Karpas-422 (cell line): ENCODE data around the gene CCR7. TPM values are rescaled to one million over a fixed set of nuclear protein-coding genes. Genes with fewer than 3 reads are reported as not detected.

Experiments used
- DNase-seq: peaks from one replicate; pipeline ENCODE4 v3.0.0-alpha.2; 2015
- H2AFZ ChIP-seq: fragments of 200-600 bp; sonication (generic); 2 replicates; pipeline ENCODE4 v1.6.1; 2014; ENCODE audit warnings: antibody characterized with exemption, low read length, mixed read lengths
- H3K27ac ChIP-seq: fragments of 200-600 bp; sonication (generic); 2 replicates; pipeline ENCODE4 v1.5.1; 2014; ENCODE audit warnings: mild to moderate bottlenecking, low read length, moderate library complexity
- H3K27me3 ChIP-seq: fragments of 200-600 bp; sonication (generic); 2 replicates; pipeline ENCODE4 v1.6.1; 2014; ENCODE audit warnings: low read length, mixed read lengths
- H3K36me3 ChIP-seq: fragments of 200-600 bp; sonication (generic); 2 replicates; pipeline ENCODE4 v1.6.1; 2014; ENCODE audit warnings: low read length, mixed read lengths; ENCODE audit not compliant: insufficient read depth
- H3K4me1 ChIP-seq: fragments of 200-600 bp; sonication (generic); 2 replicates; pipeline ENCODE4 v1.6.1; 2014; ENCODE audit warnings: mild to moderate bottlenecking, low read length, mixed read lengths
- H3K4me2 ChIP-seq: fragments of 200-600 bp; sonication (generic); 2 replicates; pipeline ENCODE4 v1.6.1; 2014; ENCODE audit warnings: low read length, low read depth, mild to moderate bottlenecking; ENCODE audit not compliant: poor library complexity, severe bottlenecking
- H3K4me3 ChIP-seq: fragments of 200-600 bp; sonication (generic); 2 replicates; pipeline ENCODE4 v1.5.1; 2014; ENCODE audit warnings: mild to moderate bottlenecking, antibody characterized with exemption, low read length, mixed read lengths
- H3K79me2 ChIP-seq: fragments of 200-600 bp; sonication (generic); 2 replicates; pipeline ENCODE4 v1.6.1; 2014; ENCODE audit warnings: mild to moderate bottlenecking, low read length, mixed read lengths
- H3K9ac ChIP-seq: fragments of 200-600 bp; sonication (generic); 2 replicates; pipeline ENCODE4 v1.6.0; 2014; ENCODE audit warnings: low read length
- H3K9me2 ChIP-seq: fragments of 200-600 bp; sonication (generic), shearing (Covaris generic); replicated peaks from 2 replicates; pipeline ENCODE4 v1.6.0; 2014; ENCODE audit warnings: mild to moderate bottlenecking, low read length, moderate library complexity; ENCODE audit not compliant: insufficient read depth
- H3K9me3 ChIP-seq: fragments of 300-700, 200-600 bp; sonication (generic); 2 replicates; pipeline ENCODE4 v1.6.1; 2014; ENCODE audit warnings: low read length, mixed read lengths
- H4K20me1 ChIP-seq: fragments of 200-600 bp; sonication (generic); 2 replicates; pipeline ENCODE4 v1.6.1; 2014; ENCODE audit warnings: mild to moderate bottlenecking, antibody characterized with exemption, low read length, low read depth; ENCODE audit not compliant: insufficient read depth
- total RNA-seq: library from RNA; depleted of rRNA; stranded (reverse); fragments of >200 nt; shearing (Covaris generic); gene quantifications from 2 replicates; pipeline ENCODE4 v1.2.3, GENCODE V29; 2014; ENCODE audit warnings: low replicate concordance

Gene CCR7
- total RNA-seq, 1 experiment from 2014 or later = not detected

DNA sequence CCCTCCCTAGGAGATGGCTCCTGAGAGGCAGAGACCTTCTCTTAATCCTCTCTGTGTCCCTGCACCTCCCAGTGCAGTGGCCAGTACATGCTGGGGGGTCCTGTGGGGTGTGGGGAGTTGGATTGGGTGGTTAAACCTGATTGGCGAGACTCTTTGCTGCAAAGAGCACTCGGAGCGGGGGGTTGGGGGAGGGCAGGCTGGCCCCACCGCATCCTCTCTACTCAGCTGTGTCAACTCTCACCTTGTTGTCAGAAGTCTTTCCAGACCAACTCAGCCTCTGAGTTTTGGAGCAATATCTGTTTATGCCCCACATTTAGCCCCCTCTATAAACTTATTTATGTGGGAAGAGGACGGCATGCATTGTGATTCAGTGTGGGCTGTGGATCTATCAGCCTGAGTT, 42.4 kb upstream of the CCR7 start:
- Histone ChIP-seq H2AFZ (no peak overlapping the region), H3K9ac (no peak overlapping the region), H3K4me3 (no peak overlapping the region), H3K79me2 (no peaks in the 10 kb centered on the region), H3K4me1 (no peaks in the 10 kb centered on the region), H3K36me3 (no peaks in the 10 kb centered on the region), H4K20me1 (no peaks in the 10 kb centered on the region), H3K27me3 (no peaks in the 10 kb centered on the region), H3K27ac (no peak overlapping the region), H3K4me2 (no peak overlapping the region), H3K9me2 (no peaks in the 10 kb centered on the region), H3K9me3 (no peaks in the 10 kb centered on the region)
- no peak for DNase-seq

DNA sequence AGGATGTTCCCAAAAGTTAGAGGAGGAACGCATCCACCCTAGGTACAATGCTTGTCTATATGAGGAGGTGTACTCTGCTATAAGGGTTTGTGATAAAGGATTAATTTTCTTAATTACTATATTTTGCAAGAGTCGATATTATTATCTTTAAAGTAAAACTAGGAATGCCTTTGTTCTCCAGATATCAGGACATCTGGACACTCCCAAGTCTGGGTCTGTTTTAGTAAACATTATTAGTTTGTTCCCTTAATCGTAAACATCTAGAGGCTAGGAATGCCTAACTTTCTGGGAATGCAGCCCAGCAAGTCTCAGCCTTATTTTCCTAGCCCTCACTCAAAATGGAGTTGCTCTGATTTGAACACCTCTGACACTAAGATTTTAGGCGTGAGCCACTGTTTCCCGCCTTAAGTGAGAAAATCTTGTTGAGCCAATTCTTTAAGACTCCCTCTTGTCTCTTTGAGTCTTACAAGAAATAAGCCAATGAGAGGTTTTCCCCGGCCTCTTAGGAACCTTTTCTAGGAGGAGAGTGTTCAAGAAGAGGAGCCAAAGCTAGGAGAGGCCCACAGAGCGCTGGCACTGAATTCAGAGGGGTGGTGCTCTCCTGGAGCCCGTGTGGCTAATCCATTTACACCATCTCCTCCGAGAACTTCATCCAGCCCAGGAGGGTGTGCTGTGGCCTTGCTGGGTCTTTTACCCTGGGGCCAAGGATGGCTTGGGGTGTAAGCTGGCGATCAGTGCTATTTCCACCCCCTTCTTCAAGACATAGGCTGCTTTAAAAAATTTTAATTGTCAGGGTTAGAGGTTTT, 41.5 kb upstream of the CCR7 start:
- no peaks in the 10 kb centered on the region for H3K27me3 ChIP-seq
- no peaks in the 10 kb centered on the region for H3K79me2 ChIP-seq
- H3K4me3 ChIP-seq = no peak overlapping the region
- no peaks in the 10 kb centered on the region for H3K4me1 ChIP-seq
- no peak for DNase-seq
- no peaks in the 10 kb centered on the region for H3K36me3 ChIP-seq
- H3K4me2 ChIP-seq = no peak overlapping the region
- no peak overlapping the region for H2AFZ ChIP-seq
- no peaks in the 10 kb centered on the region for H4K20me1 ChIP-seq
- no peak overlapping the region for H3K27ac ChIP-seq
- no peaks in the 10 kb centered on the region for H3K9me3 ChIP-seq
- H3K9ac ChIP-seq = no peak overlapping the region
- H3K9me2 ChIP-seq = no peaks in the 10 kb centered on the region

DNA sequence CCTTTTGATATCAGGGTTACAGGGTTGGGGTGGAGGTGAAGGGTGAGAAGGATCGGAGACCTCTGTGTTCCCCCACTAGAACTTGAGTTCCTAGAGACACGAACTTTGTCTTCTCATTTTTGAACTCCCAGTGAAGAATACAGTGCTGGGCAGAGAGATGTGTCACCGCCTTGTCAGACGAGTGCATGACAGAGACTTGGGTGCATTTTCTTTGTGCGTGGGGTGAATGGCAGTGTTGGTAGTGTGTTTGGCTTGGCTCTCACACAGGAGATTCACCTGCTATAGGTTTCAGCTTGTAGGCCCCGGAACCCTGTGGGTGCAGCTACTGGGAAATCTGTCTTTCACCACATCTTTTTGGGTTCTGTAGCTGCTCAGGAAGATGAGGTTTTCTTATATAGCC, 40.0 kb upstream of the CCR7 start:
- Histone ChIP-seq H3K27me3 (no peaks in the 10 kb centered on the region), H3K4me2 (no peak overlapping the region), H3K9me2 (no peaks in the 10 kb centered on the region), H3K36me3 (no peaks in the 10 kb centered on the region), H3K27ac (no peak overlapping the region), H3K79me2 (no peaks in the 10 kb centered on the region), H3K4me1 (no peaks in the 10 kb centered on the region), H4K20me1 (no peaks in the 10 kb centered on the region), H3K4me3 (no peak overlapping the region), H2AFZ (no peak overlapping the region), H3K9ac (no peak overlapping the region), H3K9me3 (no peaks in the 10 kb centered on the region)
- no peak for DNase-seq

DNA sequence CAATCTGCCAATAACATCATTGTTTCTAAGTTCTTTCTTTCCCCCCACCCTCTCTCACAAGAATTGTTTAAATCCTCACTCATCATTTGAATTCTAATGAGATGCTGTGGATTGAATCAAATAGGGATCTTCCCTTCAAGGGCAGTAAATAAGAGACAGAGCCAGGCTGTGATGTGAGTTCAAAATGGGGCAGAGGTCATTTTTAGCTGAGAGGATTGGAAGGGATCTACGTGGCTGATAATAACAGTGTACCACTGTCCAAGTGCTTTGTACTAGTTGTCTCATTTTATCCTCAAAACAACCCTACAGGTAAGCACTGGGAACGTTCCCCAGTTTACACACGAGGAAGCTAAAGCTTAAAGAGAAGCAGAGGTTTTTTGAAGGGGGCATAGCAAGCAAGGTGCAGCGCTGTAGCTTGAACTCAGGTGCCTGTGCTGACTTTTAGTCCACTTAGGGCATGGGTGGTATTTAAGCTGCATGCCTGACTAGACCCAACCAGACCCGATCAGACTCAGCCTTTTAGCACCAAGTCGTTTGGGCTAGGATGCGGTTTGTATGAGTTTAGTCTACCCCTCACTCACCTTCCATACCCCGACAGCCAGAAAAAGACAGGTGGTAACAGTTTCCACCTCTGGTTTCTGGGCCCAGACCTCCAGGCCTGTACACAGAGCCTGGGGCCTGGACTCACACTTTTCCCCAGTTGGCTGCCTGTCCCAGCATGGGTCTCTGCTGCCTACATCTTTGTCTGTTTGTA, 39.2 kb upstream of the CCR7 start:
- Histone ChIP-seq H3K9me2 (no peaks in the 10 kb centered on the region), H4K20me1 (no peaks in the 10 kb centered on the region), H3K4me1 (no peaks in the 10 kb centered on the region), H3K4me2 (no peak overlapping the region), H3K27me3 (no peaks in the 10 kb centered on the region), H3K9ac (no peak overlapping the region), H3K9me3 (no peaks in the 10 kb centered on the region), H2AFZ (no peak overlapping the region), H3K27ac (no peak overlapping the region), H3K79me2 (no peaks in the 10 kb centered on the region), H3K4me3 (no peak overlapping the region), H3K36me3 (no peaks in the 10 kb centered on the region)
- DNase-seq = no peak

DNA sequence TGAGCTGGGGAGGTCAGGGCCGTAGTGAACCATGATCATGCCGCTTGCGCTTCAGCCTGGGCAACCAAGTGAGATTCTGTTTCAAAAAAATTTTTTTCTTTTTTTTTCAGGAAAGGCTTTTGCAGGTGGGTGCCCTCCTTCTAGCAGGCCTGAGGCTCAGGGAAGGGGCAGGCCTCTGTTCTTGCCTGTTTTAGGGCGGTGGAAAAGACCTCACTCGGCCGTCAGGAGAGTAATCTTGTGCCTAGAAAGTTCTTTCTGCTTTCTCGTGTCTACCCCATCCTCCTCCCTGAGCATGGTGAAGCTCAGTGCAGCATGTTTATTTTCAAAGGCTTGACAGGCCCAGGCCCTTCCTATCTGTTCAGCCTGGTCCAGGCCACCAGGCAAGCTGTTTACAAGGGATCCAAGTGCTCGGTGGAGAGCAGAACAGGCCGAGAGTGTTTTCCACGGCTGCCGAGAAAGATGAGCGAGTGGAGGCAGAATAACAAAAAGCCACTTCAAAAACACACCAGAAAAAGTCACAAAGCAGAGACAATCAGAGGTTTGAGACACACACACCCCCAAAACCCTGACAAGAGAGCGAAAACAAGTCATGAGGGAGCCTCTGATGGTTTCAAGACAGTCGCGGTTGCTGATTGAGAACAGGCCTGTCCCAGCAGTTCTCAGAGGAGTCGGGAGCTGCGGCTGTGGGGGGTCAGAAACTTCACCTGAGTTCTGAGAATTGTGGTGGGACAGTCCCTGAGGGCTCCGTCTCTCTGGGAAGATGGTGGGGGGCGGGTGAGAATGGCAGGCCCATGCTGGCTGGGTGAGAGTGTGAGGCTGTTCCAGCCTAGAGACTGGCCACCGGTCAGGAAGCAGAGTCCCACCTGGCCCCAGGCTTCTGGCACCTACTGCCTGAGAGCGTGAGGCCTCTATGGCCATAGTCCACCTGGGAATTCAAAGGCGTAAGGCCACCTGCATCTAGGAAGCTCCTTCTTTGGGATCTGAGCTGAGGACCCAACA, 37.5 kb upstream of the CCR7 start:
- Histone ChIP-seq H3K27me3 (no peaks in the 10 kb centered on the region), H2AFZ (no peak overlapping the region), H3K27ac (no peak overlapping the region), H3K79me2 (no peaks in the 10 kb centered on the region), H3K4me3 (no peak overlapping the region), H3K4me1 (peaks cover 10% of the 10 kb centered on the region), H3K9ac (no peak overlapping the region), H3K9me3 (no peaks in the 10 kb centered on the region), H4K20me1 (no peaks in the 10 kb centered on the region), H3K9me2 (no peaks in the 10 kb centered on the region), H3K36me3 (no peaks in the 10 kb centered on the region), H3K4me2 (no peak overlapping the region)
- no peak for DNase-seq

DNA sequence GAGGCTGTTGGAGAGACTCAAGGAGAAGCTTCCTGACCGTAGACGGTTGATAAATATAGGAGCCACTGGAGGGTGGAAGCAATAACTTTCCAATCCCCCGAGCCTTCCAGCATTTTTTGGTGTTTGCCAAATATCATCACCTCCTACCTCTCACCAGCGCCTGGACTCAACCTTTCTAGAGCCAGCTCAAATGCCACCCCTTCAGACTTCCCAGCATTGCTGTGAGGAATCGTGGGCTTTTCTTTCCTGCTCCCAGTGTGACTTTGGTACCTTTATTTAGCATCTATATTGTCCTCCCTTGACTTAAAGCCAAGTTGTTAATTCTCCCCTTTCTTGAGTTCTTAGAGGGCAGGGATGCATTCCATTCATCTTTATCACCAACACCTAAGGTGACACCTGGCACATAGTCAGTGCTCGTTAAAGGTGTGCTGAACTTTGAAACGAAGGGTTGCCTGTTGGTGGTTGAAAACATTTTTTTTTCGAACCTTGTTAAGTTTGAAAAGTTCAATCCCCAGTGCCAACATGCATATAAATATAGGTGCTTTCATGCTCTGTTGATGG, 35.3 kb upstream of the CCR7 start:
- Histone ChIP-seq H3K27ac (no peak overlapping the region), H3K9ac (no peak overlapping the region), H3K27me3 (no peaks in the 10 kb centered on the region), H3K4me1 (peaks cover 16% of the 10 kb centered on the region), H4K20me1 (no peaks in the 10 kb centered on the region), H3K9me2 (no peaks in the 10 kb centered on the region), H3K9me3 (no peaks in the 10 kb centered on the region), H3K36me3 (no peaks in the 10 kb centered on the region), H3K4me3 (no peak overlapping the region), H2AFZ (no peak overlapping the region), H3K4me2 (no peak overlapping the region), H3K79me2 (no peaks in the 10 kb centered on the region)
- DNase-seq = no peak

DNA sequence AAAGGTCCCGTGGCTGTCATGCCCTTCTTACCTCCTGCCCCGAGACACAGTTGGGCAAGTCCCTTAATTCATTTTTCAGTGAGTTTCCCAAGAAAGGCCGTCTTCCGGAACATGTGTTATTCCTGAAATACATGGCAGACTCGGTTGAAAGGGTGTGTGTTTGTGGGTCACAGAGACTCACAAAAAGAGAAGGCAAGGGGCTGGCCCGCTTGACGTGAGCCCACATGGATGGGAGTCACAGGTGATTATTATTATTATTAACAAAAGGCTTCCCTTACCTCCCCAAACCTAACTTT, 34.1 kb upstream of the CCR7 start:
- no peaks in the 10 kb centered on the region for H3K9me2 ChIP-seq
- H3K4me3 ChIP-seq = no peak overlapping the region
- no peak overlapping the region for H2AFZ ChIP-seq
- H3K27ac ChIP-seq = no peak overlapping the region
- H3K27me3 ChIP-seq = no peaks in the 10 kb centered on the region
- H4K20me1 ChIP-seq = no peaks in the 10 kb centered on the region
- no peak overlapping the region for H3K4me2 ChIP-seq
- H3K4me1 ChIP-seq = peaks cover 16% of the 10 kb centered on the region
- no peaks in the 10 kb centered on the region for H3K36me3 ChIP-seq
- no peaks in the 10 kb centered on the region for H3K79me2 ChIP-seq
- DNase-seq = no peak
- H3K9ac ChIP-seq = no peak overlapping the region
- H3K9me3 ChIP-seq = no peaks in the 10 kb centered on the region
